IMR-90 (cell line): ENCODE measurements around the gene IFIT2.

Experiments used
- CEBPB ChIP-seq: IDR thresholded peaks from 2 replicates; pipeline ENCODE4 v1.6.1; 2012; ENCODE audit warnings: low read depth, low read length, improper control_type of control experiment
- CTCF ChIP-seq: conservative IDR thresholded peaks from 2 replicates; pipeline ENCODE4 v1.5.1; 2012; ENCODE audit warnings: mild to moderate bottlenecking, low read depth, low read length, improper control_type of control experiment
- ELK1 ChIP-seq: fragments of 150-350 bp; IDR thresholded peaks from 2 replicates; pipeline ENCODE4 v1.6.1; 2016; ENCODE audit warnings: low read depth, mild to moderate bottlenecking, low read length, moderate library complexity, borderline replicate concordance
- MAZ ChIP-seq: IDR thresholded peaks from 2 replicates; pipeline ENCODE4 v1.6.1; 2012; ENCODE audit warnings: low read depth, mild to moderate bottlenecking, low read length, improper control_type of control experiment, moderate library complexity, borderline replicate concordance
- USF2 ChIP-seq: fragments of 150-350 bp; IDR thresholded peaks from 2 replicates; pipeline ENCODE4 v1.6.1; 2017; ENCODE audit warnings: mild to moderate bottlenecking, antibody characterized with exemption, low read length, low read depth

GRCh38 chr10:89297356-89297755 is 4.5 kb upstream of the IFIT2 start:
- TF ChIP-seq MAZ (no peak), ELK1 (no peak), USF2 (no peak), CEBPB (no peak), CTCF (no peak)
